ENCODE results near the gene MLXIP. TPM values are rescaled to one million over a fixed set of nuclear protein-coding genes. Genes with fewer than 3 reads are reported as not detected.

Gene MLXIP
- total and polyA plus RNA-seq, 2 of the 13 experiments (the other 11 are each of a cell fraction or from before 2014, with no cell fraction given): 5.3 to 6.7 TPM

- no peak for TF ChIP-seq ZNF318 (CRISPR knock-in tag; IDR thresholded peaks at IDR 0.05)
- TF ChIP-seq ZNF614 (CRISPR knock-in tag; IDR thresholded peaks at IDR 0.05; ENCODE audit: borderline replicate concordance): 0 out of 2 replicates have a peak, but pooled peaks have one; percentile 36
- no peak for TF ChIP-seq ZNF577 (CRISPR knock-in tag; IDR thresholded peaks at IDR 0.05; ENCODE audit: borderline replicate concordance, low read depth)
- no peak for TF ChIP-seq MTERF4 (CRISPR knock-in tag; IDR thresholded peaks at IDR 0.05)
- no peak for TF ChIP-seq ARNTL (CRISPR knock-in tag; IDR thresholded peaks at IDR 0.05)
- no peak for TF ChIP-seq ZNF138 (CRISPR knock-in tag; IDR thresholded peaks at IDR 0.05; ENCODE audit: low read depth)
- TF ChIP-seq FOXP1 (IDR thresholded peaks at IDR 0.05): no peak
- TF ChIP-seq FOXP1 (CRISPR knock-in tag; IDR thresholded peaks at IDR 0.05): no peak
- no peak for TF ChIP-seq ZNF260 (CRISPR knock-in tag; IDR thresholded peaks at IDR 0.05; ENCODE audit: borderline replicate concordance, low read depth)
- TF ChIP-seq RFX1 (IDR thresholded peaks at IDR 0.05): peak; percentile 25; the same call in 1 of the 2 replicates
- no peak for TF ChIP-seq ATRX (CRISPR knock-in tag; IDR thresholded peaks at IDR 0.05; ENCODE audit: borderline replicate concordance)
- TF ChIP-seq STAT6 (CRISPR knock-in tag; IDR thresholded peaks at IDR 0.05; ENCODE audit: borderline replicate concordance): no peak
- TF ChIP-seq SP2 (CRISPR knock-in tag; IDR thresholded peaks at IDR 0.05): no peak
- TF ChIP-seq ZNF281 (CRISPR knock-in tag; IDR thresholded peaks at IDR 0.05; ENCODE audit: borderline replicate concordance): no peak
These were observed 37.8 kb upstream of the MLXIP start (continued) for GRCh38 chr12:122040579-122041386.
